Mesothelial cell of epicardium (in vitro differentiated cells): ENCODE results near the gene ZNHIT2. TPM values are rescaled to one million over a fixed set of nuclear protein-coding genes. Genes with fewer than 3 reads are reported as not detected.
A peak's percentile ranks its signal among the peaks of the same experiment; 100 is the strongest.

Experiments
- DNase-seq, 2 experiments: peaks; one replicate each; pipeline ENCODE4 v3.0.0; 2021; ENCODE audit warnings: low spot score in 2 of 2; ENCODE audit not compliant: unreplicated experiment in 2 of 2
- H3K27ac Mint-ChIP-seq: 2 replicates; pipeline ENCODE4 v1.8.0; 2021; ENCODE audit warnings: mixed read lengths
- H3K27me3 Mint-ChIP-seq: 2 replicates; pipeline ENCODE4 v1.8.0; 2021; ENCODE audit warnings: low read depth, mixed read lengths
- H3K36me3 Mint-ChIP-seq: 2 replicates; pipeline ENCODE4 v1.8.0; 2021; ENCODE audit warnings: mixed read lengths
- H3K4me1 Mint-ChIP-seq: 2 replicates; pipeline ENCODE4 v1.8.0; 2021; ENCODE audit warnings: mixed read lengths
- H3K4me3 Mint-ChIP-seq: 2 replicates; pipeline ENCODE4 v1.8.0; 2021; ENCODE audit warnings: mild to moderate bottlenecking, moderate library complexity, mixed read lengths
- H3K9me3 Mint-ChIP-seq: 2 replicates; pipeline ENCODE4 v1.8.0; 2021; ENCODE audit warnings: mixed read lengths
- total RNA-seq: library from RNA; stranded (reverse); gene quantifications from 3 replicates; pipeline ENCODE4 v1.2.1, GENCODE V29; 2021
- TF ChIP-seq, protein P1 (sequence below): fragments of 200-600 bp; sonication (generic); IDR thresholded peaks from one replicate; pipeline ENCODE4 v1.5.0; 2021; ENCODE audit warnings: antibody characterized with exemption; ENCODE audit not compliant: unreplicated experiment

ZNHIT2 gene
- total RNA-seq, 1 donor from 2014 or later = 7.5 TPM

GRCh38 chr11:65096926-65097325 is 20.6 kb downstream of the ZNHIT2 start:
- Mint-ChIP-seq H3K27ac (peak overlapping the region; percentile 34), H3K4me1 (peaks cover 8% of the 10 kb centered on the region), H3K36me3 (no peaks in the 10 kb centered on the region), H3K4me3 (peak overlapping the region; percentile 89), H3K9me3 (no peaks in the 10 kb centered on the region), H3K27me3 (no peaks in the 10 kb centered on the region)
- TF ChIP-seq, protein P1, sequence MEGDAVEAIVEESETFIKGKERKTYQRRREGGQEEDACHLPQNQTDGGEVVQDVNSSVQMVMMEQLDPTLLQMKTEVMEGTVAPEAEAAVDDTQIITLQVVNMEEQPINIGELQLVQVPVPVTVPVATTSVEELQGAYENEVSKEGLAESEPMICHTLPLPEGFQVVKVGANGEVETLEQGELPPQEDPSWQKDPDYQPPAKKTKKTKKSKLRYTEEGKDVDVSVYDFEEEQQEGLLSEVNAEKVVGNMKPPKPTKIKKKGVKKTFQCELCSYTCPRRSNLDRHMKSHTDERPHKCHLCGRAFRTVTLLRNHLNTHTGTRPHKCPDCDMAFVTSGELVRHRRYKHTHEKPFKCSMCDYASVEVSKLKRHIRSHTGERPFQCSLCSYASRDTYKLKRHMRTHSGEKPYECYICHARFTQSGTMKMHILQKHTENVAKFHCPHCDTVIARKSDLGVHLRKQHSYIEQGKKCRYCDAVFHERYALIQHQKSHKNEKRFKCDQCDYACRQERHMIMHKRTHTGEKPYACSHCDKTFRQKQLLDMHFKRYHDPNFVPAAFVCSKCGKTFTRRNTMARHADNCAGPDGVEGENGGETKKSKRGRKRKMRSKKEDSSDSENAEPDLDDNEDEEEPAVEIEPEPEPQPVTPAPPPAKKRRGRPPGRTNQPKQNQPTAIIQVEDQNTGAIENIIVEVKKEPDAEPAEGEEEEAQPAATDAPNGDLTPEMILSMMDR = no peak
- no peak for DNase-seq

DNA sequence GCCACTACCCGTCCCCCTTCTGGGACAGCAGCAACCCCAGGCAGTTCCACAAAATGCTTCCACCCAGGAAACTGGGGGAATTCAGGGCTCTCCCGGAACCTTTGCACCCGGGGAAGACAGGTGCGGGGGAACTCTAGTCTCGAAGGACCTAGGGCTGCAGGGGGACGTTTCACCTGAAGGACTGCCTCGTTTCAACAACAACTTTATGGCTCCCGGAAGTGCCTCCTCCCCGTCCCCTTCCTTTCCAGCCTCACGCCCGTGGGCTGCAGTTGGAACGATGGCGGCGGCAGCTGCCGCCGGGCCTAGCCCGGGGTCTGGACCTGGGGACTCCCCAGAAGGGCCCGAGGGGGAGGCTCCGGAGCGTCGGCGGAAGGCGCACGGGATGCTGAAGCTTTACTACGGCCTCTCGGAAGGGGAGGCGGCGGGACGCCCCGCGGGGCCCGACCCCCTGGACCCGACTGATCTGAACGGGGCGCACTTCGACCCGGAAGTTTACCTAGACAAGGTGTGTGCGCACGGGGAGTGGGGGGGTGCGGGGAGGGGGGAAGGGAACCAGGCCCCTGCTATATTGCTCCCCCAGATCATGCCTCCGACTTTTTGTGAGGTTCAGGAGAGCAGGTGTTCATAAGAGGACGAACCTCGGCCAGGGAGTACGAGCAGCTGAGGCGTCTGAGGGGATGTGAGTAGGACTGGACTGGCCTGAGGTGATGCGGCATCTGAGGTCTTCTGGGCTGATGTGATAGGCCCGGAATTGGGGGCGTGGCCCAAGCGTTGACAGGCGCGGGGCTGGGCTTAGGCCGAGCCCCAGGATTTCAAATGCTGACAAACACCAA is 21.3 kb downstream of the ZNHIT2 start, which contains the start of gene VPS51:
TSS of gene VPS51 (plus strand) at position 241 of the 833 bp plus-strand sequence. CDS start at position 278, 37 bp downstream.
- TF ChIP-seq, protein P1 = no peak
- Mint-ChIP-seq H3K9me3 (no peaks in the 10 kb centered on the region), H3K36me3 (no peaks in the 10 kb centered on the region), H3K27ac (peak within 1 kb of the TSS; percentile 98), H3K4me1 (peaks cover 8% of the 10 kb centered on the region), H3K4me3 (peak within 1 kb of the TSS; percentile 89), H3K27me3 (no peaks in the 10 kb centered on the region)
- DNase-seq = peak; percentile 69 to 86

GRCh38 chr11:65095427-65095826 is 22.1 kb downstream of the ZNHIT2 start:
- Mint-ChIP-seq H3K27ac (peak overlapping the region; percentile 98), H3K27me3 (no peaks in the 10 kb centered on the region), H3K36me3 (no peaks in the 10 kb centered on the region), H3K9me3 (no peaks in the 10 kb centered on the region), H3K4me3 (peak overlapping the region; percentile 89), H3K4me1 (peaks cover 8% of the 10 kb centered on the region)
- no peak for DNase-seq
- TF ChIP-seq, protein P1 = no peak

DNA sequence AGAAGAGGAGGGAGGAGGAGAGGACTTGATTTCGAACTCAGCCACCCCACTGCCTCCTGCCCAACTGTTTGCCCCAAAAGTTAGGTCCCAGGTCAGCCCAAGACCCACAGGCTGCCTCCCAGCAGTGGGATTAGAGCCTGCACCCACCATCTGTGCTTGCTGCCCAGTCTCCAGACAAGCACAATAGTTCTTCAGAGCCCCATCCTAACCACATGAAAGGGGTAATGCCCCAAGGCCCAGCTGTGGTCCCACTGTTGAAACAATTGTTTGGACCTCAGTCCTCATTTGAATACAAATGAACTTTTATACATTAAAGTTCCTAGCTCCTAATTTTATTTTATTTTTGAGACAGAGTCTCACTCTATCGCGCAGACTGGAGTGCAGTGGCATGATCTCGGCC is 26.9 kb downstream of the ZNHIT2 start:
- H3K27me3 Mint-ChIP-seq = no peaks in the 10 kb centered on the region
- no peaks in the 10 kb centered on the region for H3K9me3 Mint-ChIP-seq
- H3K27ac Mint-ChIP-seq = no peak overlapping the region
- H3K4me3 Mint-ChIP-seq = no peak overlapping the region
- DNase-seq = no peak
- peaks cover 12% of the 10 kb centered on the region for H3K36me3 Mint-ChIP-seq
- TF ChIP-seq, protein P1 = no peak
- peaks cover 2% of the 10 kb centered on the region for H3K4me1 Mint-ChIP-seq

GRCh38 chr11:65089621-65090020 is 27.9 kb downstream of the ZNHIT2 start:
- H3K27ac Mint-ChIP-seq = no peak overlapping the region
- no peaks in the 10 kb centered on the region for H3K9me3 Mint-ChIP-seq
- no peak for DNase-seq
- no peak overlapping the region for H3K4me3 Mint-ChIP-seq
- TF ChIP-seq, protein P1 = no peak
- peaks cover 13% of the 10 kb centered on the region for H3K36me3 Mint-ChIP-seq
- no peaks in the 10 kb centered on the region for H3K27me3 Mint-ChIP-seq
- H3K4me1 Mint-ChIP-seq = peaks cover 8% of the 10 kb centered on the region
